Left renal cortex interstitium (tissue), 4 donors: ENCODE data around the gene VPS26A. TPM values are rescaled to one million over a fixed set of nuclear protein-coding genes. Genes with fewer than 3 reads are reported as not detected.
"Not testable (repeated sequence)": the region's sequence is repeated elsewhere in the genome, so short reads cannot be mapped to it uniquely, and the experiment has no call there.

ENCODE experiments used
- DNase-seq, 4 donors: peaks; one replicate each; pipeline ENCODE4 v3.0.0-alpha.2; 2013; ENCODE audit warnings: low read depth in 4 of 4, low spot score in 2 of 4, missing footprints in 1 of 4
- polyA plus RNA-seq, 4 donors: library from polyadenylated mRNA; unstranded; fragments of 120-200 nt; gene quantifications; one replicate each; pipeline ENCODE4 v1.2.1, GENCODE V29; 2013; ENCODE audit not compliant: insufficient read length in 4 of 4

VPS26A gene
- polyA plus RNA-seq, 4 donors, result 73.0 to 89.5 (median 80.6) TPM

GRCh38 chr10:69101451-69102095 is 22.4 kb upstream of the VPS26A start:
- no peak for DNase-seq

GRCh38 chr10:69102440-69102839 is 21.5 kb upstream of the VPS26A start:
- no peak for DNase-seq

- no peak for DNase-seq
Observed at GRCh38 chr10:69103784-69104183, 20.2 kb upstream of the VPS26A start.

- no peak for DNase-seq
Observed at GRCh38 chr10:69104994-69105790, 18.8 kb upstream of the VPS26A start.

- no peak for DNase-seq
Observed at GRCh38 chr10:69107176-69107490, 16.8 kb upstream of the VPS26A start.

- no peak for DNase-seq
Observed at GRCh38 chr10:69107699-69108098, 16.3 kb upstream of the VPS26A start.

GRCh38 chr10:69119896-69120295 is 4.1 kb upstream of the VPS26A start:
- DNase-seq, result no peak

GRCh38 chr10:69123306-69123746 is 652 bp upstream of the VPS26A start:
- DNase-seq, result peak in 1 of 4 donors; percentile 85

- peak; percentile 39 to 57 (median 52) for DNase-seq
Observed at GRCh38 chr10:69124563-69125268, 738 bp downstream of the VPS26A start.

- DNase-seq, result no peak
Observed at GRCh38 chr10:69125554-69125953, 1.6 kb downstream of the VPS26A start.

- no peak for DNase-seq
Observed at GRCh38 chr10:69130251-69130650, 6.3 kb downstream of the VPS26A start.

GRCh38 chr10:69139961-69140360 is 16.0 kb downstream of the VPS26A start:
- no peak for DNase-seq

- no peak for DNase-seq
Observed at GRCh38 chr10:69141304-69141703, 17.3 kb downstream of the VPS26A start.

- not testable (repeated sequence) for DNase-seq
Observed at GRCh38 chr10:69142074-69142473, 18.1 kb downstream of the VPS26A start.

- DNase-seq, result no peak
Observed at GRCh38 chr10:69142983-69143382, 19.0 kb downstream of the VPS26A start.

- no peak for DNase-seq
Observed at GRCh38 chr10:69145329-69145728, 21.4 kb downstream of the VPS26A start.

- no peak for DNase-seq
Observed at GRCh38 chr10:69145864-69146263, 21.9 kb downstream of the VPS26A start.

- DNase-seq, result no peak
Observed at GRCh38 chr10:69146759-69147158, 22.8 kb downstream of the VPS26A start.

GRCh38 chr10:69151984-69152383 is 28.0 kb downstream of the VPS26A start:
- DNase-seq, result no peak

GRCh38 chr10:69153227-69153626 is 29.2 kb downstream of the VPS26A start:
- no peak for DNase-seq

- no peak for DNase-seq
Observed at GRCh38 chr10:69160809-69161241, 36.8 kb downstream of the VPS26A start.

- DNase-seq, result no peak
Observed at GRCh38 chr10:69168493-69168892, 44.5 kb downstream of the VPS26A start.
